Astrocyte (in vitro differentiated cells and primary cell): Measurements from ENCODE around the gene MIA3.

Experiments used
- CTCF ChIP-seq: IDR thresholded peaks from 2 replicates; pipeline ENCODE4 v1.5.1; 2011; ENCODE audit warnings: low read depth, mild to moderate bottlenecking, inconsistent platforms, low read length, moderate library complexity; ENCODE audit not compliant: insufficient read depth
- EZH2 ChIP-seq: IDR thresholded peaks from 2 replicates; pipeline ENCODE4 v1.6.1; 2012; ENCODE audit warnings: mild to moderate bottlenecking, low read length, inconsistent platforms; ENCODE audit not compliant: insufficient read depth

GRCh38 chr1:222624214-222624613 lies 6.3 kb downstream of the MIA3 start:
- TF ChIP-seq EZH2 (no peak), CTCF (no peak)
